Activated T-cell treated with anti-CD3 and anti-CD28 coated beads, Interleukin-2, amount 50 U/mL, for 24 hours (primary cell): ENCODE data around the gene PAH.

ENCODE experiments used
- DNase-seq: peaks from one replicate; pipeline ENCODE4 v3.0.0-alpha.2; 2020
- H3K27ac Mint-ChIP-seq: 2 replicates; pipeline ENCODE4 v1.8.0; 2020; ENCODE audit warnings: mild to moderate bottlenecking, mixed read lengths
- H3K27me3 Mint-ChIP-seq: 2 replicates; pipeline ENCODE4 v1.8.0; 2020; ENCODE audit warnings: mixed read lengths
- H3K36me3 Mint-ChIP-seq: 2 replicates; pipeline ENCODE4 v1.8.0; 2020; ENCODE audit warnings: low read depth, mixed read lengths
- H3K4me1 Mint-ChIP-seq: 2 replicates; pipeline ENCODE4 v1.8.0; 2020; ENCODE audit warnings: low read depth, mixed read lengths
- H3K4me3 Mint-ChIP-seq: 2 replicates; pipeline ENCODE4 v1.8.0; 2020; ENCODE audit warnings: mild to moderate bottlenecking, moderate library complexity, mixed read lengths
- H3K9me3 Mint-ChIP-seq: 2 replicates; pipeline ENCODE4 v1.8.0; 2020; ENCODE audit warnings: mixed read lengths

The PAH gene

DNA sequence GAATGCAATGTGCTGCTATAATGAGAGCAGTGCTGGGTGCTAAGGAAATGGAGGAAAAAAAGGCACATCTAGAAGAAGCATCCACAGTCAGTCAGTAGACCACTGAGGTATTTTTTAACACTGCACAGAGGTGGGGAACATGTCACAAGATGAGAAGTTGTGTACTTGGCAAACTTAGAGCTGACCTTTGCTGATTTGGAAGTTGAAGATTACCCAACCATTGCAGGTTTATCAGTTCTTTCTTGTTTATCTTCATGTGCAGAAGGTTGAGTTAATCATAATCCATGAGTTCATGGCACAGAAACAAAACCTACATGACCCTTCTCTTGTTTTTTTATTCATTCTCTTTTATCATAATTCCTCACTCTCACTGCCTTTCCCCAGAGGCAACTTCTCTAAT lies 3.2 kb upstream of the PAH start:
- H3K4me3 Mint-ChIP-seq, result no peak overlapping the region

DNA sequence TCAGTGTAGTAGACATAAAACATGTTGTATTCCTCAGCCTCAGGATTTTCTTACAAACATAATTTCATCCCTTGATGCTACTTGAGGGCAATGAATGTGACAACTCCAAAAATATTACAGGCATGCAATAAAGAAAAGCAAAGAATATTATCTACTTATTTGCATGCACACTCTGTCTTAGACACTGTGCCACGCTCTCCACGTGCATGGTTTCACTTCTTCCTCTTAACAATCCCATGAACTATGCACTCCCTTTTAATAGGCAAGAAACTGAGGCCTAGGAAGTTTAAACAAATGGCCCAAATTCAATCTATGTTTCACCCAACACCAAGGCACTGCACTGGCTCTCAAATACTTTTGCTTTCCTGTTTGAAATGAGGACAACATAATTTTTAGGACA lies 1.8 kb upstream of the PAH start:
- Mint-ChIP-seq H3K4me1 (peaks cover 8% of the 10 kb centered on the region), H3K36me3 (no peaks in the 10 kb centered on the region), H3K9me3 (no peaks in the 10 kb centered on the region), H3K27ac (no peak overlapping the region), H3K4me3 (no peak overlapping the region), H3K27me3 (peaks cover 25% of the 10 kb centered on the region)
- no peak for DNase-seq

More for the DNA sequence above, 3.2 kb upstream of the PAH start:
- Mint-ChIP-seq H3K27me3 (peaks cover 28% of the 10 kb centered on the region), H3K27ac (no peak overlapping the region), H3K36me3 (no peaks in the 10 kb centered on the region), H3K9me3 (no peaks in the 10 kb centered on the region), H3K4me1 (peaks cover 8% of the 10 kb centered on the region)
- DNase-seq, result no peak

DNA sequence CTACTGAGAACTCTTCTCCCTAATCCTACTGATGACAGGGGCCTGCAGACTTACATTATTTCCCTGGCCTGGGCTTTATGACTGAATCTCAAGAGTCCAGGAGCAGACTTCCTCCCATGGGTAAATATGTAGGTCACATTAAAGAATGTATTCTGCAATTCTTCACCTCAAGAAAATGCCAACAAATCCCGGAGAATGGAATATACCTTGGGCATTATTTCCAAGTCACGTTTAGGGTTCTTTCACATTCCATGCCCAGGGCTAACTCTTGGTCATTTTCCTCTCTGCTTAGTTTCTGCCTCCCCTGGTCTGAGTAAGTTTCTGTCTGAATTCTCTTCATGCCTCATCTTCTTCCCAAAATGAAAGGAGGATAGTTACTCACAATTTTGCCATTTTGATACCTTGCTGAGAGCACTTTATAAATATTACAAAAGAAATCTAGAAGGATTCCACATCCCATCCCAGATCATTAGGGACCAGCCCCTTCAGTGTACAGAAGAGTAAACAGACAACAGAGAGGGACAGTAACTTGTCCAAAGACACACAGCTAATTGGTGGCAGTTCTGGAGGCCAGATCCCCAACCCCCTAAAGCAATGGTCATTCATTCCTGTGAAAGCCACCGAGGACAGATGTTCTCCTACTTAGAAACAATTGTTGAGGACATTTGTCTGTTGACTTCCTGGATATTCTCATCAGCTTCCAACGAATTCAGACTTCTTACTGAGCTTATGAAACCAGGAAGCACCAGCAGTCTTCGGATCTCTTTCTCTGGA lies 605 bp downstream of the PAH start:
- no peak overlapping the region for H3K27ac Mint-ChIP-seq
- peaks cover 8% of the 10 kb centered on the region for H3K4me1 Mint-ChIP-seq
- no peaks in the 10 kb centered on the region for H3K9me3 Mint-ChIP-seq
- DNase-seq, result no peak
- H3K4me3 Mint-ChIP-seq, result peak overlapping the region; percentile 63
- H3K27me3 Mint-ChIP-seq, result peaks cover 23% of the 10 kb centered on the region
- no peaks in the 10 kb centered on the region for H3K36me3 Mint-ChIP-seq

DNA sequence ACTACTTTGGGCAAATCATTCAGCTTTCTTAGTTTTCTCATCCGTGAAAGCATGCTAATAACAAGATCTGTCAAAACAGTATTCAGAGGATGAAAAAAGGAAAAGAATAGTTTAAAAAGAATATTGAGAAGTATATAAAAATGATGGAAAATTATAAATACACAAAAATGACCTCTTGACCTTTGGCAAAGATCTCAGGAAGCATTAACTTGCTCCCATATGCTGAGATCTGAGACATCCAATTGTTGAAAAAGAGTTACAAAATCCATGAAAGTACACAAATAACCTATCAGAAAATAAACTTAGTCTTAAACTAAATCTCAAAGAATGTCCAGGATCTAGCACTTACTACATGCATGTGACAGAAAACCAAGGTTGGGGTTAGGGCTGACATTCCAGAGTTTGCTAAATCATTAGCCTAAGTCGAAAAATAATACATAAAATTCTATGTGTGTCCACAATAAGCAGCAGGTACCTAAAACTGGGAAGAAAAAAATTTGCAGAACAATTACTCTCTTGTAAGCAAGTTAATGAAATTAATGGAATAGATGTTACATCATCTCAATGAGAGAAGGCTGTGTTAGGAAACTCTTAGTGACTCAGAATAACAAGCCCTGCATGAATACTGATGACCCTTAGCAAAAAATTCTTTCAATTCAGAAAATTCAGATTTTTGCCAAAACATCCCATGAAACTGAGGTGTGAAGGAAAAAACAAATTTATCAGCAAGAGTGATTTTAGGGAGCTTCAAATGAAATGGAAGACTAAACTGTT lies 3.4 kb downstream of the PAH start:
- Mint-ChIP-seq H3K27me3 (peaks cover 25% of the 10 kb centered on the region), H3K27ac (no peak overlapping the region), H3K9me3 (no peaks in the 10 kb centered on the region), H3K36me3 (no peaks in the 10 kb centered on the region), H3K4me1 (peaks cover 8% of the 10 kb centered on the region), H3K4me3 (no peak overlapping the region)
- no peak for DNase-seq

DNA sequence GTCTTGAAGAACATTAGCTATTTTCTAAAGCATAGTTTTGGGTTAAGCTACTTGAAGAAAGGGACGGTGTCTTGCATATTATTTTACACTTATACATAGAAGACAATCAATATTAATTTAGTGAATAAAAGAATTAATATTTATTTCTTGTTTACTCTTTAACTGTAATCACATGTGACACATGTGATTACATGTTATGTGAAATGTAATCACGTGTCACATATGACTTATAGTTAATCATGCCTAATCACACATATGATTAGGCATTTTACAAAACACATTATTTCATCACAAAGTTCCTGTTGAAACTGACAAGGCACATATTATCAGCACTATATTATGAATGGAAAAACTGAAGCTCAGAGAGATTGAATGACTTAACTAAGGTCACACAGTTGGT lies 4.8 kb downstream of the PAH start:
- H3K4me1 Mint-ChIP-seq, result peaks cover 2% of the 10 kb centered on the region
- no peak overlapping the region for H3K4me3 Mint-ChIP-seq
- no peaks in the 10 kb centered on the region for H3K9me3 Mint-ChIP-seq
- no peak overlapping the region for H3K27ac Mint-ChIP-seq
- H3K36me3 Mint-ChIP-seq, result no peaks in the 10 kb centered on the region
- DNase-seq, result no peak
- H3K27me3 Mint-ChIP-seq, result peaks cover 17% of the 10 kb centered on the region

DNA sequence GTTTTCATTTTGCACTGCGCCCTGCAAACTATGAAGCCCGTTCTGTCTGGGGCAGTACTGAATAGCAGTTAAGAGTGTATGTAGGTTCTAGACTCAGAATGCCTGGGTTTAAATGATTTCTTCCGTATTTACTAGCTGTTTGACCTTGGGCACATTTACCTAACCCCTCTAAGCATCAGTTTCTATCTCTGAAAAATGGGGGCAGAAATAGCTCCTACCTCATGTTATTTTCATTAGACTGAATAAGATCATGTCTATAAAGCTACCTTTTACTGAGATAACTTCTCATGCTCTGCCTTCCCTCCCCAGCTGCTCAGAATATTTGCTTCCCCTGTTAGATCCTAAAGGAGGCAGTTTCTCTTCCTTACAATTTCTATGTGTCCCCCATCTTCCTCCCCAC lies 5.7 kb downstream of the PAH start:
- H3K27me3 Mint-ChIP-seq, result peaks cover 11% of the 10 kb centered on the region
- no peak overlapping the region for H3K4me3 Mint-ChIP-seq
- no peaks in the 10 kb centered on the region for H3K9me3 Mint-ChIP-seq
- H3K36me3 Mint-ChIP-seq, result no peaks in the 10 kb centered on the region
- DNase-seq, result no peak
- H3K4me1 Mint-ChIP-seq, result no peaks in the 10 kb centered on the region
- no peak overlapping the region for H3K27ac Mint-ChIP-seq

DNA sequence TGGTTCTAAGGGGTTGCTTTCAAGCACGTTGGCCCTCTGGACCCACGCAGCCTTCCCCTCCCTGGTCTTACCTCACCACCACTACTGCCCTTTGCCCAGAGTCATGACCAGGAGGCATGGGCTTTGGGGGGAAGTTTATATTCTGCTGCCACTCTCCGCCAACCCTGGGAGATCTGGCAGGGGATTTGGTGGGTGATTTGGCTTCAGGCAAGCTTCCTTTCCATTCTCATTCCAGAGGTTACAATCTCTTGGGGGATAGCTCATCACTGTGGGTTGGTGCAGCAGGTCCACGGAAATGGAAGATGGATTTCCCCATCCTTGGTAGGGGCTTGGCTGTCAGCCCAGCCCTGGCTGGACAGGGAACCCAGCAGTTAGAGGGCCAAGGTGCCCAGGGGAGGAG lies 6.3 kb downstream of the PAH start:
- no peaks in the 10 kb centered on the region for H3K4me1 Mint-ChIP-seq
- H3K27ac Mint-ChIP-seq, result no peak overlapping the region
- H3K4me3 Mint-ChIP-seq, result no peak overlapping the region
- H3K36me3 Mint-ChIP-seq, result no peaks in the 10 kb centered on the region
- no peaks in the 10 kb centered on the region for H3K9me3 Mint-ChIP-seq
- H3K27me3 Mint-ChIP-seq, result peaks cover 9% of the 10 kb centered on the region
- no peak for DNase-seq

DNA sequence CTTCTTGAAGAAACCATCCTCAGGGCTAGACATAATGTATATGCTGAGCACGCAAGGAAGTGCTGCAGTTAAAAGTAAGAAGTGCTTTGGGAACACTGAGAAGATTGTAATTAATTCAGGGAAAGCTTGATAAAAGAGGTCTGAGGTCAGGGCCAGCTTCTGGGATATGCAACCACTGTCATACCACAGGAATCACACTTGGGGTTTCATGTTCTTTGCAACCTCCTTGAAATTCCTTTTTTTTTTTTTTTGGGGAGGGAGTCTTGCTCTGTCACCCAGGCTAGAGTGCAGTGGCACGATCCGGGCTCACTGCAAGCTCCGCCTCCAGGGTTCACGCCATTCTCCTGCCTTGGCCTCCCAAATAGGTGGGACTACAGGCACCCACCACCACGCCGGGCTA lies 6.9 kb downstream of the PAH start:
- no peaks in the 10 kb centered on the region for H3K9me3 Mint-ChIP-seq
- H3K36me3 Mint-ChIP-seq, result no peaks in the 10 kb centered on the region

DNA sequence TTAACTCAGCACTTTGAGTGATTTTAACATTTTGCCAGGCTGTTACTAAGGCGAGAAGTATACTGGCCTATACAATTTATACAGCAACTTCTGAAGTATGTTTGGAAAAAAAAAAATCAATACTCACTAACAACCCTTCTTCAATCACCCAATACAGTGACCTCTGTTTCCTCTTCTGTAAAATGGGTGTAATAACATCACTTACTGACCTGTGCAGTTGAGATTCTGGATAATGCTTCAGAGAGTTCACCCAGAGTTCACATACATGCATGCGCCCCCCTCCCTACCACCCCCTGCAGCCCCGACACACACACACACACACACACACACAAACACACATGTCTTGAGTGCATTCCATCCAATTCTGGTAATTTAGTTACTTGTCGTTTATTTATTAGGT lies 9.1 kb downstream of the PAH start:
- Mint-ChIP-seq H3K9me3 (no peaks in the 10 kb centered on the region), H3K36me3 (no peaks in the 10 kb centered on the region), H3K27ac (no peak overlapping the region), H3K4me1 (no peaks in the 10 kb centered on the region), H3K4me3 (no peak overlapping the region), H3K27me3 (peaks cover 6% of the 10 kb centered on the region)
- DNase-seq, result no peak

More for the DNA sequence above, 6.9 kb downstream of the PAH start:
- no peaks in the 10 kb centered on the region for H3K4me1 Mint-ChIP-seq
- peaks cover 9% of the 10 kb centered on the region for H3K27me3 Mint-ChIP-seq
- no peak overlapping the region for H3K4me3 Mint-ChIP-seq
- H3K27ac Mint-ChIP-seq, result no peak overlapping the region
- no peak for DNase-seq

DNA sequence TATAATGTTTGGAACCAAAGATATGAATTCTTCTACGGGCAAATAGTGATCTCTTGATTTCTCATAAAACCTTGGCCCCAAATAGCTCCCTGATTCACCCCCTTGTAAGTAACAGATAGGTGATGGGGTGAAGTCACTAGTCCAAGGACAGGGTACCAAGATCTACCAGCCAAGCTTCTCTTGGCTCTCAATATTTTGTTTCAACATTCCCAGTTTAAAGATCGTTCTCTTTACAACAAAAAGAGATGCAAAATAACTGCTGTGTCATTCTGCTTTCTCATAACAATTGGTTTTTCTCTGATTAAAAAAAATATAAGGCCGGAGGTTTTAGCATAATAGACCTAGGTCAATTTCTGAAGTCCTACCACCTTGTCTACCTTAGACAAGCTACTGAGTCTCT lies 11.8 kb downstream of the PAH start:
- H3K27ac Mint-ChIP-seq, result no peak overlapping the region
- H3K36me3 Mint-ChIP-seq, result no peaks in the 10 kb centered on the region
- H3K9me3 Mint-ChIP-seq, result no peaks in the 10 kb centered on the region
- DNase-seq, result no peak
- H3K4me3 Mint-ChIP-seq, result no peak overlapping the region
- no peaks in the 10 kb centered on the region for H3K4me1 Mint-ChIP-seq
- H3K27me3 Mint-ChIP-seq, result no peaks in the 10 kb centered on the region

DNA sequence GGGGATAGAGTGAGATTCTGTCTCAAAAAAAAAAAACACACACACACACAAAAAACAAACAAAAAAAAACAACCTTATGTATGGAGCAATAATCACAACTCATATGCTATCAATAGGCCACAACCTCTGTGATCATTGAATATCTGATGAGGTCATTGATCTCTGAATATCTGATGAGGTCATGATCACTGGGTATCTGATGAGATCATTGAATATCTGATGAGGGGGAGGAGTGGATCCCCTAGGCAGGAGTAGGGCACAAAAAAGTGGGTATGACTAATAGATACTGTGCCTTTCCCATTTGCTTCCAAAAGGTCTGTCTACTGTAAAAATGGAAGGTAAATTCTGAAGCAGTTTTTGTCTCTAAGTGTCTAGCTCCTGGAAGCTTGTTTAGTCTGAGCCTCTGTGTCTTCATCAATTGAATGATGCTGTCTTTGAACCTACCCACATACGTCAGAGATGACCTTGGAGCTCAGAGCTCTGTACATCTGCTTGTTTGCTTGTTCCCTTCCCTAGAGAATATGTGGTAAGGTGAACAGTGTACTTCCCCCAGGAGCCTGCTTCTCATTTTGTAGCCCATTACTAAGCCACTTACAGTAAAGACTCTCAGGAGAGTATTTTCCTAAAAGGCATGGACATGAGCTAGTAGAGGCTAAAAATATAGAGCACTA lies 13.6 kb downstream of the PAH start:
- no peak overlapping the region for H3K27ac Mint-ChIP-seq
- no peaks in the 10 kb centered on the region for H3K4me1 Mint-ChIP-seq
- H3K9me3 Mint-ChIP-seq, result no peaks in the 10 kb centered on the region
- H3K4me3 Mint-ChIP-seq, result no peak overlapping the region
- H3K36me3 Mint-ChIP-seq, result no peaks in the 10 kb centered on the region
- DNase-seq, result no peak
- peaks cover 3% of the 10 kb centered on the region for H3K27me3 Mint-ChIP-seq

DNA sequence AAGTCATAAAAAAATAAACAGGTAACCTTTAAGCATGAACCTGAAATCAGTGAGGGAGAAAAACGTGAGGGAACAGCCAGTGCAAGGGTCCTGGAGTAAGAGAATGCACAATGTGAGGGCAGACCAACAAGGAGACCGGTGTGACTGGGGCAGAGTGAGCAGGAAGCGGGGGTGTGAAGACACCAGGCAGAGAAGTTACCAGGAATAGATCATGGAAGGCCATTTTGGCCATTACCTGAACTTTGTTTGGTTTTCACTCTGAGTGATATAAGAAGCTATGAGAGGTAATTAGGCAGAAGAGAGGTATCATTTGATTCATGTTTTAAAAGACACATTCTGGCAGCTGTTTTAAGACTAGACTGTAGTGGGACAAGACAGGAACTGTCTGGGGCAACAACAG lies 15.0 kb downstream of the PAH start:
- Mint-ChIP-seq H3K27me3 (peaks cover 3% of the 10 kb centered on the region), H3K9me3 (no peaks in the 10 kb centered on the region), H3K4me1 (no peaks in the 10 kb centered on the region), H3K36me3 (no peaks in the 10 kb centered on the region), H3K27ac (no peak overlapping the region), H3K4me3 (no peak overlapping the region)
- no peak for DNase-seq

DNA sequence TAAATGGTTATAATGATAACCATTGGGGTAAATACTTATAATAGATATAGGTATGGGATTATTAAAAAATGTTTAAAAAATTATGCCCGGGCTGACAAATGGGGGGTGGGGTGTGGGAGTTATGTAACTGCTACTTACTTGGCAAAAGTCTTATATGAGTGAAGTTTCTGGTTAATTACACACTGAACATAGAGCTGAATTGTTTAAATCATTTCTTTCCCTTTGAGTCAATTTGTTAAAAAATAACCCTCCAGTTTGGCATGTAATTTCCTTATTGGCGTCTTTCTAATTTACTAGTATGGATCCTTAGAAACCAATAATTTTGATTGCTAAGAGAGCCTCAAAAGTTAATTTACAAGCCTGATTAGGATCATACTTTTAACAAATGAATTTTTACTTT lies 16.7 kb downstream of the PAH start:
- Mint-ChIP-seq H3K9me3 (no peaks in the 10 kb centered on the region), H3K4me3 (no peak overlapping the region), H3K4me1 (no peaks in the 10 kb centered on the region), H3K36me3 (no peaks in the 10 kb centered on the region), H3K27ac (no peak overlapping the region), H3K27me3 (peaks cover 3% of the 10 kb centered on the region)
- no peak for DNase-seq

DNA sequence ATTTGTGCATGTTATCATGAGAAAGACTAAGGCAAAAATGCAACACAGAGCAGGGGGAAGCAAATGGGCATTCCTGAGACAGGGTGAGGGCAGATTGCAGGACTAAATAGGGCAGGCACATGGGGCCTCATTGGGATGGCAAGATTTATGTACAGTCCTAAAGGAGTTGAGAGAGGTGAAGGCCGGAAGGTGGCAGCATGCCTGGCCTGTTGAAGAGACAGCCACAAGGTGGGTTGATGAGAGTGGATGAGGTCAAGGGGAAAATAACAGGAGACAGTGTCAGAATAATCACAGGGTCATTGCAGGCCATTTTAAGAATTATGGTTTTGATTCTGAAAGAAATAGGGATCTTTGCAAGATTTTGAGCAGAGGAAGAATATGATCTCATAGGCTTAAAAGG lies 21.0 kb downstream of the PAH start:
- H3K27me3 Mint-ChIP-seq, result peaks cover 3% of the 10 kb centered on the region
- no peaks in the 10 kb centered on the region for H3K9me3 Mint-ChIP-seq
- no peaks in the 10 kb centered on the region for H3K4me1 Mint-ChIP-seq
- no peak for DNase-seq
- H3K4me3 Mint-ChIP-seq, result no peak overlapping the region
- no peak overlapping the region for H3K27ac Mint-ChIP-seq
- no peaks in the 10 kb centered on the region for H3K36me3 Mint-ChIP-seq

DNA sequence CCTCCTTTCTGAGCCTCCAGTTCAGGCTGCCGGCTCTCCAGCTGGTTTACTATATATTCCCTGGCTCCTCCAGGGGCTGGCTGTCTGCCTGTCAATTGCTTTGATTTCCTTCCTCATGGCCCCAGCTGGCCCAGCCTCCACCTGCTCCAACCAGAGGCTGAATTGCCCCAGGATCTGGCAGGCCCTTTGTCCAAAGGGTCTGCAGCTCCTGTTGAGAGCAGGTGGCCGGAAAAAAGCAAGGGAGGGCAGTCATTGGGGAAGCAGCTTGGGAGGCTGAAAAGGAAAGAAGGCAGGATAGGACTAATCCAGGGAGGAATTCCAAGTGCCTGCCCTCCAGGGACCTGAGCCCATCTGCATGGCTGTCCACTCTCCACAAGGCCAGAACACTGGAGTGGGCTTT lies 25.3 kb downstream of the PAH start:
- no peak overlapping the region for H3K4me3 Mint-ChIP-seq
- no peaks in the 10 kb centered on the region for H3K36me3 Mint-ChIP-seq
- no peak overlapping the region for H3K27ac Mint-ChIP-seq
- DNase-seq, result no peak
- H3K9me3 Mint-ChIP-seq, result no peaks in the 10 kb centered on the region
- peaks cover 7% of the 10 kb centered on the region for H3K27me3 Mint-ChIP-seq
- no peaks in the 10 kb centered on the region for H3K4me1 Mint-ChIP-seq
